HUES64 (cell line): ENCODE data around the gene TMEM200A.
A peak's percentile ranks its signal among the peaks of the same experiment; 100 is the strongest.

Experiments
- H3K27ac ChIP-seq: 2 replicates; pipeline ENCODE4 v1.7.0; 2013; ENCODE audit warnings: low read depth, low read length, inconsistent platforms
- H3K27me3 ChIP-seq: 2 replicates; pipeline ENCODE4 v1.6.1; 2013; ENCODE audit warnings: mild to moderate bottlenecking, low read length; ENCODE audit not compliant: insufficient read depth
- H3K36me3 ChIP-seq: 2 replicates; pipeline ENCODE4 v1.6.1; 2013; ENCODE audit warnings: mild to moderate bottlenecking, low read length; ENCODE audit not compliant: insufficient read depth
- H3K4me1 ChIP-seq: 2 replicates; pipeline ENCODE4 v1.6.1; 2013; ENCODE audit warnings: mild to moderate bottlenecking, low read length, moderate library complexity; ENCODE audit not compliant: insufficient read depth
- H3K4me3 ChIP-seq: 2 replicates; pipeline ENCODE4 v1.5.1; 2013; ENCODE audit warnings: mild to moderate bottlenecking, low read length, moderate library complexity
- H3K9ac ChIP-seq: 2 replicates; pipeline ENCODE4 v1.6.1; 2013; ENCODE audit warnings: mild to moderate bottlenecking, low read depth, low read length
- H3K9me3 ChIP-seq: 2 replicates; pipeline ENCODE4 v1.6.1; 2013; ENCODE audit warnings: low read depth, low read length; ENCODE audit not compliant: insufficient read depth
- WGBS: fragments of 150-250, 120-280 bp; methylation state at CpG from one replicate; pipeline ENCODE4 v1.1.7; 2013; ENCODE audit warnings: missing lambda C conversion rate; 5-methylcytosine and 5-hydroxymethylcytosine counted together

The TMEM200A gene

DNA sequence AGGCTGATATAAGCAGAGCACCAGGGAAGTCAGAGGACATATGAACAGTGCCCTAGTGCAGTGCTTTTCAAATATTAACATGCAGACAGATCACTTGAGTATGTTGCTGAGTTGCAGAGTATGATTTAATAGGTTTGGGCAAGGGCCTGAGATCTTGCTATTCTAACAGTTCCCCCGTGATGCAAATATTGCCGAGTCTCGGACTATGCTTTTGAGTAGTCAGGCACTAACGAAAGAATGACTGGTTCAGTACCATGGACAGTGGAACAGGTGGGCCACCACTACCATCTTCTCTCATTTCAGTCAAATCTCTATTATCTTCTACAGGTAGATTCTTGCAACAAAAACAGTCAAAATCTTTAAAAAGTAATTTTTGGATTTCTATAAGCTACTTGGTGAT lies 3.7 kb upstream of the TMEM200A start:
- Histone ChIP-seq H3K36me3 (no peaks in the 10 kb centered on the region), H3K9ac (no peak overlapping the region), H3K9me3 (no peaks in the 10 kb centered on the region), H3K27me3 (peaks cover 13% of the 10 kb centered on the region; the same call in 1 of the 2 replicates), H3K27ac (no peak overlapping the region), H3K4me3 (no peak overlapping the region), H3K4me1 (peaks cover under 1% of the 10 kb centered on the region; the same call in 1 of the 2 replicates)
- 66% methylated on average over 4 of the region's 4 CpGs for WGBS

- H3K9me3 ChIP-seq: no peaks in the 10 kb centered on the region
- peak overlapping the region; percentile 93 for H3K4me3 ChIP-seq
- no peak overlapping the region for H3K27ac ChIP-seq
- no peak overlapping the region for H3K9ac ChIP-seq
- WGBS: 73% methylated on average over 2 of the region's 3 CpGs
- H3K4me1 ChIP-seq: peaks cover 14% of the 10 kb centered on the region
- no peaks in the 10 kb centered on the region for H3K36me3 ChIP-seq
- peaks cover 23% of the 10 kb centered on the region; the same call in 1 of the 2 replicates for H3K27me3 ChIP-seq
Observed at GRCh38 chr6:130364224-130364780, 1.5 kb upstream of the TMEM200A start.

GRCh38 chr6:130366107-130367005 lies 539 bp downstream of the TMEM200A start:
- H3K27me3 ChIP-seq: peaks cover 23% of the 10 kb centered on the region; the same call in 1 of the 2 replicates
- peak overlapping the region; percentile 17; the same call in 1 of the 2 replicates for H3K27ac ChIP-seq
- no peaks in the 10 kb centered on the region for H3K9me3 ChIP-seq
- H3K9ac ChIP-seq: peak overlapping the region; percentile 80
- H3K36me3 ChIP-seq: no peaks in the 10 kb centered on the region
- peaks cover 16% of the 10 kb centered on the region for H3K4me1 ChIP-seq
- WGBS: under 1% methylated on average over 64 of the region's 65 CpGs
- peak overlapping the region; percentile 93 for H3K4me3 ChIP-seq

- H3K9me3 ChIP-seq: no peaks in the 10 kb centered on the region
- WGBS: 92% methylated on average over 1 of the region's 1 CpG
- peaks cover 21% of the 10 kb centered on the region for H3K4me1 ChIP-seq
- H3K27me3 ChIP-seq: peaks cover 23% of the 10 kb centered on the region; the same call in 1 of the 2 replicates
- H3K9ac ChIP-seq: no peak overlapping the region
- no peaks in the 10 kb centered on the region for H3K36me3 ChIP-seq
- no peak overlapping the region for H3K27ac ChIP-seq
- peak overlapping the region; percentile 93 for H3K4me3 ChIP-seq
Observed at GRCh38 chr6:130367767-130368166, 1.9 kb downstream of the TMEM200A start.

DNA sequence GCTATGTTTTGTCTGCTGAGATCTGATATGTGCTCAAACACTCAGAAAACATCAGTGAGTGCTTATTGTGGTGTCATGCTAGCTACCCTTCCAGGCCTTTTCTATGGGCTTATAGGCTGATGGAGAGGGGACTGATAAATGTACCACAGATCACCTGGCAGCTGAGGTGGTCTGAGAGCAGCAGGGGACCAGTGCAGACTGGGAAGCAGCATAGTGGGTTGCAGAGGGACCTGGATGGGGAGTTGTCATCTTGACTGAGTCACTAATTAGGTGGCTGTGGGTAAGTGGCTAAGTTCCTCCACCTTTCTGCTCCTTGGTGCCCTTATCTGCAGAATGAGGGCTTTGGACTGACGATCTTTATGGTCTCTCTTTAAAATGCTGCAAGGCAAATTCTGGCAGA lies 2.8 kb downstream of the TMEM200A start:
- 94% methylated on average over 1 of the region's 1 CpG for WGBS
- peaks cover 27% of the 10 kb centered on the region for H3K4me1 ChIP-seq
- no peak overlapping the region for H3K4me3 ChIP-seq
- H3K27ac ChIP-seq: no peak overlapping the region
- H3K36me3 ChIP-seq: no peaks in the 10 kb centered on the region
- H3K27me3 ChIP-seq: peaks cover 23% of the 10 kb centered on the region; the same call in 1 of the 2 replicates
- no peaks in the 10 kb centered on the region for H3K9me3 ChIP-seq
- no peak overlapping the region for H3K9ac ChIP-seq

DNA sequence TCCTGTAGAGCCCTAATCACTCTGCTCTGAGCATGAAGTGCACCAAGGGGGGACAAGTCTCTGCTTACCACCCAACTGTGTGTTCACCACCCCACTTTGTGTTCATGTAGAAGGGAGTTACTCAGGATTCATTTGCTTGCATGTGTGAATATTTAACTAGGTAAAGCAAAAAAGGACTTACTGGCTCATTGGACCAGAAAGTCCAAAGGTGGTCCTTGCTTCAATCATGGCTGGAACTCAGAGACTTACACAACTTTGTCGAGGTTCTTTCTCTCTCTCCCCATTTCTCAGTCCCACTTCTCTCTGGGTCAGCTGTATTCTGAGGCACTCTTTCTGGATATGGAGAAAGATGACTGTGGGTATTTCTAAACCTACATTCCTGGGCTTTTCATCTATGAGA lies 4.0 kb downstream of the TMEM200A start:
- WGBS: 88% methylated on average over 1 of the region's 1 CpG
- no peak overlapping the region for H3K4me3 ChIP-seq
- no peaks in the 10 kb centered on the region for H3K9me3 ChIP-seq
- H3K4me1 ChIP-seq: peaks cover 35% of the 10 kb centered on the region
- H3K36me3 ChIP-seq: no peaks in the 10 kb centered on the region
- no peak overlapping the region for H3K27ac ChIP-seq
- H3K27me3 ChIP-seq: peaks cover 15% of the 10 kb centered on the region; the same call in 1 of the 2 replicates
- H3K9ac ChIP-seq: no peak overlapping the region

GRCh38 chr6:130371921-130372420 lies 6.2 kb downstream of the TMEM200A start:
- Histone ChIP-seq H3K36me3 (no peaks in the 10 kb centered on the region), H3K9me3 (no peaks in the 10 kb centered on the region), H3K4me3 (no peak overlapping the region), H3K4me1 (peaks cover 35% of the 10 kb centered on the region), H3K9ac (no peak overlapping the region), H3K27me3 (peaks cover 12% of the 10 kb centered on the region; the same call in 1 of the 2 replicates), H3K27ac (no peak overlapping the region)
- WGBS: 90% methylated on average over 7 of the region's 7 CpGs

DNA sequence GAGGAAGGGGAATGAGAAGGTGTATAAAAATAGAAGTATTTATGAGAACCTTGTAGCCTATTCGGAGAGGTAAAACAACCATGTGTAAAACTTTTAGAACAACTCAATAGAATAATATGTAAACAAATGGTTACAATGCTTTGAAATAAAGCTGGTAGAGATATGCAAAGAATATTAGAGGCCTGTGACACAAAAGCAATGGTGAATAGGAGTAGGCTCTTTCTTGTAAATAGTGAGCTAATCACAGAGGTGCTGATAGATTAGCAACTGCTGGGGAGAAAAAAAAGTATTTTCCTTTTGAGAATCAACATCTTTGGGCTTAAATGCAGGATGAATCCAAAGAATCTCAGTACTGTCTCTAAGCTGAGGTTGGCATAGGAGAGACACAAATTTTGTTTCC lies 7.0 kb downstream of the TMEM200A start:
- Histone ChIP-seq H3K9me3 (no peaks in the 10 kb centered on the region), H3K27me3 (peaks cover 4% of the 10 kb centered on the region; the same call in 1 of the 2 replicates), H3K9ac (no peak overlapping the region), H3K4me3 (no peak overlapping the region), H3K4me1 (peaks cover 33% of the 10 kb centered on the region), H3K36me3 (no peaks in the 10 kb centered on the region), H3K27ac (no peak overlapping the region)
- 100% methylated on average over 1 of the region's 1 CpG for WGBS

- 57% methylated on average over 2 of the region's 2 CpGs for whole genome bisulfite sequencing
- H3K27ac ChIP-seq: no peak overlapping the region
- H3K36me3 ChIP-seq: no peaks in the 10 kb centered on the region
- H3K4me1 ChIP-seq: peaks cover 32% of the 10 kb centered on the region
- H3K9ac ChIP-seq: no peak overlapping the region
- H3K4me3 ChIP-seq: no peak overlapping the region
- no peaks in the 10 kb centered on the region for H3K9me3 ChIP-seq
- H3K27me3 ChIP-seq: no peaks in the 10 kb centered on the region
Observed at GRCh38 chr6:130373992-130374391, 8.2 kb downstream of the TMEM200A start.

DNA sequence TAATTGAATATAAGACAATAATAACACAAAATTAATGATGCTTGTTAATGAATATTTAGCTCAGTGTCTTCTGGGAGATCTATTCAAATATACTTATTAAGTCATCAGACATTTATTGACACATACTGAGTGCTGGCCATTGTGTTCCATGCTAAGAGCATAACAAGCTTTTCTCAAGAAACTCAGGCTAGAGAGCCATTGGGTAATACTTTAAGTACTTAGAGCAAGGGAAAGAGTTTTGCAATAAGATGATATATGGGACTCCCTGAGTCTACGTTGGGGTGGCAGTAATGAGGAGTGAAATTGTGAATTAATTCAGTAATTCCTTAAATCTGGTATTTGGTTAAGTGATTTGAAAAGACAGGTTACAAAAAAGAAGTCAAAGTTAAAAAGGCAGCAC lies 11.1 kb downstream of the TMEM200A start:
- Histone ChIP-seq H3K9ac (no peak overlapping the region), H3K27ac (no peak overlapping the region), H3K9me3 (no peaks in the 10 kb centered on the region), H3K4me3 (no peak overlapping the region), H3K36me3 (no peaks in the 10 kb centered on the region), H3K27me3 (no peaks in the 10 kb centered on the region), H3K4me1 (peaks cover 28% of the 10 kb centered on the region; the same call in 1 of the 2 replicates)
- WGBS: 53% methylated on average over 1 of the region's 1 CpG

DNA sequence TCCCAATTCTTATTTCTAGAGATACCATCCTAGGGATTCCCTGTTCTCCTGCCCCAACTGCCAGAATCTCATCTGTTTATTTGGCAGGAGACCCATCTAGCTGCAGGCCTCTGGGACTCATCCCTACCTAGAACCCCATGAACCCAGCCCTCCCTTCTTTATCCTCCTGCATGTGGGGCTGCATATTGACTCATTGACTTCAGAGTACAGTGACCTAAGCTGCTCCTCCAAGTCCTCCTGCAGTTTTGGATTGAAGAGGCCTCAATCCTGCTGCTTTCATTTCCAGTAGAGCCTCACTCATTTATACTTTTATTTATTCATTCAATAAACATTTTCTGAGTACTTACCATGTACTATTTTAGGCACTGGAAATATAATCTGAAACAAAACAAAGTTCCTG lies 11.6 kb downstream of the TMEM200A start:
- H3K36me3 ChIP-seq: no peaks in the 10 kb centered on the region
- H3K9ac ChIP-seq: no peak overlapping the region
- no peaks in the 10 kb centered on the region for H3K9me3 ChIP-seq
- H3K27me3 ChIP-seq: no peaks in the 10 kb centered on the region
- H3K27ac ChIP-seq: no peak overlapping the region
- H3K4me3 ChIP-seq: no peak overlapping the region
- H3K4me1 ChIP-seq: peaks cover 28% of the 10 kb centered on the region; the same call in 1 of the 2 replicates
